Liver (tissue), 9 donors: Measurements from ENCODE around the gene GABRB1. TPM values are rescaled to one million over a fixed set of nuclear protein-coding genes. Genes with fewer than 3 reads are reported as not detected.

Experiments
- DNase-seq: peaks from one replicate; pipeline ENCODE4 v3.0.0-alpha.2; 2017; ENCODE audit warnings: low spot score
- H3K27ac ChIP-seq, 2 donors: one replicate each; pipeline ENCODE4 v1.7.0; 2013; ENCODE audit warnings: inconsistent platforms in 2 of 2, low read length in 2 of 2, control low read depth in 1 of 2, low read depth in 1 of 2, mild to moderate bottlenecking in 1 of 2
- H3K27me3 ChIP-seq, 4 donors: one replicate each; pipeline versions ENCODE4 v1.6.1 to v1.7.0; 2013; ENCODE audit warnings: low read length in 3 of 4, inconsistent platforms in 1 of 4, mild to moderate bottlenecking in 1 of 4, moderate library complexity in 1 of 4; ENCODE audit not compliant: control insufficient read depth in 4 of 4, insufficient read depth in 4 of 4
- H3K36me3 ChIP-seq, 4 donors: one replicate each; pipeline versions ENCODE4 v1.6.1 to v1.7.0; 2013; ENCODE audit warnings: low read length in 3 of 4, mild to moderate bottlenecking in 3 of 4, low read depth in 1 of 4, moderate library complexity in 1 of 4; ENCODE audit not compliant: control insufficient read depth in 4 of 4, insufficient read depth in 3 of 4
- H3K4me1 ChIP-seq, 4 donors: one replicate each; pipeline versions ENCODE4 v1.6.1 to v1.7.0; 2013; ENCODE audit warnings: low read length in 3 of 4, mild to moderate bottlenecking in 3 of 4, moderate library complexity in 1 of 4; ENCODE audit not compliant: control insufficient read depth in 4 of 4, insufficient read depth in 4 of 4
- H3K4me3 ChIP-seq, 3 donors: one replicate each; pipeline versions ENCODE4 v1.6.1 to v1.7.0; 2013; ENCODE audit warnings: low read length in 3 of 3, control low read depth in 1 of 3, low read depth in 1 of 3, mild to moderate bottlenecking in 1 of 3
- H3K9ac ChIP-seq, 2 donors: one replicate each; pipeline ENCODE4 v1.7.0; 2013; ENCODE audit warnings: low read length in 2 of 2, mild to moderate bottlenecking in 2 of 2, moderate library complexity in 2 of 2, control low read depth in 1 of 2, low read depth in 1 of 2
- H3K9me3 ChIP-seq, 4 donors: one replicate each; pipeline versions ENCODE4 v1.6.1 to v1.7.0; 2013; ENCODE audit warnings: low read length in 3 of 4; ENCODE audit not compliant: control insufficient read depth in 4 of 4
- CTCF ChIP-seq: fragments of 150-350 bp; IDR thresholded peaks from 2 replicates; pipeline ENCODE4 v1.5.1; 2017; ENCODE audit warnings: improper control_type of control experiment, low read depth, low read length; ENCODE audit not compliant: missing input control
- EGR1 ChIP-seq, 2 donors: IDR thresholded peaks; 2 replicates each; pipeline ENCODE4 v1.6.1; 2016 to 2018; ENCODE audit warnings: antibody characterized with exemption in 2 of 2, low read depth in 2 of 2
- FOXA1 ChIP-seq: IDR thresholded peaks from 2 replicates; pipeline ENCODE4 v1.6.1; 2016; ENCODE audit warnings: antibody characterized with exemption
- HNF4A ChIP-seq, 2 donors: conservative IDR thresholded peaks; 2 replicates each; pipeline ENCODE4 v1.6.1; 2016; ENCODE audit warnings: antibody characterized with exemption in 2 of 2, mild to moderate bottlenecking in 2 of 2
- HNF4G ChIP-seq: IDR thresholded peaks from 2 replicates; pipeline ENCODE4 v1.6.1; 2016; ENCODE audit warnings: antibody characterized with exemption
- JUND ChIP-seq, 2 donors: IDR thresholded peaks; 2 replicates each; pipeline ENCODE4 v1.6.1; 2016; ENCODE audit warnings: antibody characterized with exemption in 2 of 2
- REST ChIP-seq: IDR thresholded peaks from 2 replicates; pipeline ENCODE4 v1.6.1; 2016; ENCODE audit warnings: antibody characterized with exemption, mild to moderate bottlenecking
- TAF1 ChIP-seq: conservative IDR thresholded peaks from 2 replicates; pipeline ENCODE4 v1.6.1; 2016; ENCODE audit warnings: antibody characterized with exemption, mild to moderate bottlenecking
- ZBTB33 ChIP-seq: IDR thresholded peaks from 2 replicates; pipeline ENCODE4 v1.6.1; 2016; ENCODE audit warnings: antibody characterized with exemption
- WGBS: extraction: QIAGEN DNeasy Blood & Tissue Kit; methylation state at CpG from one replicate; pipeline ENCODE4 v1.1.7; 2013; 5-methylcytosine and 5-hydroxymethylcytosine counted together
- polyA plus RNA-seq, 2 donors: library from polyadenylated mRNA; stranded (reverse) in 1 of 2; unstranded in 1 of 2; fragments of 200-250 nt in 1 of 2; fragments of >200 nt in 1 of 2; fragmentation: Nextera tagmentation in 1 of 2; extraction: Ambion mirVana in 1 of 2; gene quantifications; one replicate each; pipeline versions ENCODE4 v1.2.1 to v1.2.3, GENCODE V29; 2013 to 2015
- total RNA-seq, 2 donors: library from RNA; depleted of rRNA; stranded (reverse); fragments of >200 nt; gene quantifications; one replicate each; pipeline ENCODE4 v1.2.3, GENCODE V29; 2014
- donor health status: healthy.
- donor health status: healthy.
- donor health status: healthy.
- donor health status: healthy.
- donor health status: healthy.

The GABRB1 gene
- total and polyA plus RNA-seq, 4 donors: 0.17 to 1.3 TPM; not detected in 2

GRCh38 chr4:47194036-47194737 is 162.8 kb downstream of the GABRB1 start (continued):
- no peak for TF ChIP-seq CTCF

GRCh38 chr4:47195706-47196105 is 164.3 kb downstream of the GABRB1 start:
- Histone ChIP-seq H3K36me3 (no peaks in the 10 kb centered on the region), H3K9ac (no peak overlapping the region), H3K27me3 (peaks cover 0 to 3% (median 0%) of the 10 kb centered on the region in 4 donors), H3K4me1 (no peaks in the 10 kb centered on the region), H3K27ac (no peak overlapping the region), H3K4me3 (no peak overlapping the region), H3K9me3 (no peaks in the 10 kb centered on the region)
- TF ChIP-seq HNF4G (no peak), REST (no peak), JUND (IDR thresholded peaks at IDR 0.05) (no peak)
- no peak for DNase-seq

- Histone ChIP-seq H3K4me3 (no peak overlapping the region), H3K36me3 (no peaks in the 10 kb centered on the region), H3K9ac (no peak overlapping the region), H3K9me3 (no peaks in the 10 kb centered on the region), H3K4me1 (no peaks in the 10 kb centered on the region), H3K27ac (no peak overlapping the region), H3K27me3 (peaks cover 0 to 3% (median 0%) of the 10 kb centered on the region in 4 donors)
- TF ChIP-seq FOXA1 (no peak), EGR1 (IDR thresholded peaks at IDR 0.05; ENCODE audit: low read depth in 2 of 2) (no peak), HNF4A (conservative IDR thresholded peaks at IDR 0.05) (no peak), TAF1 (no peak), ZBTB33 (no peak)
- no peak for DNase-seq
- 58% methylated on average over 5 of the region's 5 CpGs for WGBS
Observed at GRCh38 chr4:47198791-47199190, 167.4 kb downstream of the GABRB1 start.
